AG20443 (cell line): ENCODE data around the gene KCNH1.

Experiments used
- DNase-seq: peaks from one replicate; pipeline ENCODE4 v3.0.0; 2012; ENCODE audit warnings: low spot score, mixed read lengths

The KCNH1 gene

DNA sequence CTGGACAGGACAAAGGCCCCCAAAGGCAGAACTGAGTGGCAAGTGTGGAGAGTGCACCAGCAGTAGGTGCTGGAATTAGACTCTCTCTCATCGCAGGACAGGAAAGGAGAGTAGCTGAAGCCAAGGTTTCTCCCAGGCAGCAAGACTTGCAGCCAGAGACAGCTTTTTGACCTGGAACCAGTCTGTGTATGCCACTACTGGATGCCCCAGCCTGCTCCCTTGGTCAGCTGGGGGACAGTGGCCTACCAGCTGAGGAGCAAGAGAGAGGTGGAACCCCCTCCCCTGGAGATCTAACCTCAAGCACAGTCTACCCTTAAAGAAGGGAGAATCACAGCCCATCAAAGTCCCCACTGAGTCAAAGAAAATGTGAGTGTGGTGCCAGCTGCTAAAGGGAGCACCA is 375.7 kb downstream of the KCNH1 start:
- DNase-seq = no peak

DNA sequence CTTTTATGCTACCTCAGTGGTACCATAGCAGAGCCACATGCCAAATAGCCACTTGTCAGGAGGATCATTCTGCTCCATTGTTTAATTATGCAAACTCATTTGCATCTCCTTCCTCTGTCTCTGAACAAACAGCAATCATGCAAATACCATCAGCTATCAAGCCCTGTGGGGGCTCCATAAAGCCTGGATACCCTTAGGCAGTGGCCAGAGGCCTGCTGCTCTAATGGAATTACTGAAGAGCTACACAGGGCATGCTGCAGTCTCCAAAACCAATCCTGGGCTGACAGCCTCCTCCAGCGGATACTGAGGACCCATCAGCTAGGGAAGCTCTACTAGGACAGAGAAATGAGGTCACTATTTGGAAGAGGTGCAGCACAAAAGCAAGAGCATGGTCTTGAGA is 376.3 kb downstream of the KCNH1 start:
- DNase-seq = no peak

DNA sequence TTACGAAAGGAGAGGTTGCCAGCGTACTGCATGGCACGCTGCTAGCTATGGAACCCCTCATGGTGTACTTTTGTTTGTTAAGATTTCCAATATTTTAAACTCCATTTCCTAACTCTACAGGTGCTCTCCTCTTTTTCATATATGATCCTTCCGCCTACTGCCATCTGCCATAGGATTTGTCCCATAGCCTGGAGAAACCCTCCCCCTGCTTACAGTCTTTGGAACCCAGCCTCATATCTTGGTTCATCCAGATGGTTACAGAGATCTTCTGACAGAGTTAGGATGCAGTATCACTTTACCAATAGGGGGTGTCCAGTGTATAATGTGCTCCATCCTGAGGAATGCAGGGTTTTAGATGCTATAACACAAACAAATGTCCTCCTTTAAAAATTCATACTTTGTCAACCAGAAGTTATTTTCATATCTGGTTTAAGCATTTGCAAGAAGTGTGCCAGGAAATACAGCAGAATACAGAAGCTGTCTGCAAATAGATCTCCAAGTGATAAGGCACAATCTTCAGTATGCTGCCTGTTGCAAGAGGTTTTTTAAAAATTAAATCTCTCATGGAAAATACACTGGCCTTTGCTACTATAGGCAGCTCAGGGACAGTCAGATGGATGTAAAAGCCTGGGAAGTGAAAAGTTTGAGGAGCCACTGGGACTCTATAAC is 377.8 kb downstream of the KCNH1 start:
- no peak for DNase-seq

DNA sequence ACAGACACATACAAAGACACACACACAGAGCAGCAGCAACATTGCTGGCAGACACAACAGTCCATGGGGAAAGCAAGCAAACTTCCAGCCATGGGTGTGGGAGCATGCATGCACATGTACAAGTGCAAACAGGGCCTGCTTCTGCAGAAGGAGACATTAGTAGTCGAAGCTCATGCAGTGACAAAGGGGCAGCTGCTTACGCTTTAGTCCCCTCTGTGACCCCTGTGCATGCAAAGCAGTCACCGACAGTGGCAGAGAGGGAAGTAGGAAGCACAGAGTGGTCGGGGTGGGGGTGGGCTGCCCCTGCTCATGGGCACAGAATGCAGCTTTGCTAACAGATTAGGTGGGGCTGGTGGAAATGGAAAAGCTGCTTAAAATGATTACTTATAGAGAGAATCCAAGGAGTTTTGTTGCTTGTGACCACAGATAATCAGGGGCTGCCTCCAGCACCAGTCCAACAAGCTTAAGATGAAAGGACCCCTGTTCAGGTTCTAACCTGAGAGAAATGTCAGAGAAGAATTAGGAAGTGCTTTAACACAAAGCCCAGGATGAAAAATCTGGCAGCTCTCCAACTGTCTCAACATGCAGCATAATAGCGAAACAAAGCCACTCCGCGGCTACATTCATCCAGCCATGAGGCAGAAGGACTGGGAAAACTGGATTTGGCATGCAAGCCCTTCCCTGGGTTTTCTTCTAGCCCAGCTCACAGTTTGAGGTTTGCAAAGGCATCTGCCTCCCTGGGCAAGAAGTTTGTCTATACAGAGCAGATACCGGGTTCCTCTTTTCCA is 378.9 kb downstream of the KCNH1 start:
- peak; percentile 18 for DNase-seq

DNA sequence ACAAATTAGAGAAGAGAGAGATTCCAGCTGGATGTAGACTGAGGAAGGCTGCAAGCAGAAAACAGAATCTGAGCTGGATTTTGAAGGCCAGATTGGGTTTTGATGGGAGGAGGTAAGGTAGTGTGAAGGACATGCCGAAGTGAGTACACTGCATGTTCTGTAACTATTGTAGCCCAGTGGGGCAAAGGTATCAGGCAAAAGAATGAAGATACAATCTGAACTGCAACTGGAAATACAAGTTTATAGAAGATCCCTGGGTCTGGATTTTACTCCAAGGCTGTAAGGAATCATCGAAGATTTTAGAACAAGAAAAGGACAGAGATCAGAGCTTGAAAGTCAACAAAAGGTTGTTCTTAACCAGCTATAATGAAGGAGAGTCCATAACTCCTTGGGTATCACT is 382.0 kb downstream of the KCNH1 start:
- no peak for DNase-seq

DNA sequence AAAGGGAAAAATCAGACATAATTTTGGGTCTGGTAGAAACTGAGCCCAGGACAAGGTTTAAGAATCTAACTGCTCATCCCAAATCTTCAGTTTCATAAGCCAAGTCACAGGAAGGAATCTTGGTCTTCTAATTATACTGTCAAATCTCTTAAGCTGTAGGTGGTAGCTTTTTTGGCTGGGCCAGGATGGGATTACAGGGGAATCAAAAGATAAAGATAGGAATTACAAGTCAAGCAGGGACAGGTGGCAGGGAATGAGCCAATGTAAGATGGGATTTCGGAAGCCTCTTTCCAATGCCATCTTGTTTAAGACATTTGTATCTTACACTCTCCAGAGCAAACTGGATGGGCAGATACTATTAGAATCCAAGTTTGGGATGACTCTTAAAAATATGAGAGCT is 383.5 kb downstream of the KCNH1 start:
- no peak for DNase-seq

DNA sequence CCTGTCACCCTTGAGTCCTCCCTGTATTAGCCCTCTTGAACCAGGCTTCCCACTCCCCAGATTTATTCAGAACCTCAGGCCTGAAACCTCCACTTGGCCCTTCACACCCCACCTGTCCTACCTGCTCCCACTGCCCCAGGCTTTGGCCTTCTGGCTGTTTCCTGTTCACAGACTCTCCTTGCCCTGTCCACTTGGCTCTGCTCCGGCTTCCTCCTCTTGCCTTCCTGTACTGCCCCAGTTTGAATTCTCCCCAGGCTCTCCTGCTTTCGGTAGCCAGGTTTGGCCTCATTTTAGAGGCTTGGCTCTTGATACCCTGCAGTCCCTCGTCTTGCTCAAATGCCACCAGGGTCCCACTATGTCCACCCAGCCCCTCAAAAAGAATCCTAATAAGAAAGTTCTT is 385.2 kb downstream of the KCNH1 start:
- no peak for DNase-seq

DNA sequence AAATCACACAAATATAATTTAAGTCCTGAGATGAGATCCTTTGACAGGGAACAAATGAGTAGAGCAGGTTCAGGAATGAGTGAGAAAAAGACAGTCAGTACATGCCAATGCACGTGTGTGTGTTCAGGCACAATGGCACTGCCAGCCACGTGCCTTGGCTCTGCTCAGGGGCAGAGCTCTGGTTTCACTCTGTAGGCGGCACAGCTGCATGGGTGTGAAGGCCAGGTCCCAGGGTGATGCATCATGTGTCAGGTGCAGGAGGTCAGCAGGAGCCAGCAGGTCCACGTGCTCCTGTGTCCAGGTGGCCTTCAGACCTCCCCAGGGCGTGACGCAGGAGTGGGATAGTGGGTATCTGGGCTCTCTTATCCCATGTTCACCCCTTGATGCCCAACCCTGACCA is 386.1 kb downstream of the KCNH1 start:
- no peak for DNase-seq

DNA sequence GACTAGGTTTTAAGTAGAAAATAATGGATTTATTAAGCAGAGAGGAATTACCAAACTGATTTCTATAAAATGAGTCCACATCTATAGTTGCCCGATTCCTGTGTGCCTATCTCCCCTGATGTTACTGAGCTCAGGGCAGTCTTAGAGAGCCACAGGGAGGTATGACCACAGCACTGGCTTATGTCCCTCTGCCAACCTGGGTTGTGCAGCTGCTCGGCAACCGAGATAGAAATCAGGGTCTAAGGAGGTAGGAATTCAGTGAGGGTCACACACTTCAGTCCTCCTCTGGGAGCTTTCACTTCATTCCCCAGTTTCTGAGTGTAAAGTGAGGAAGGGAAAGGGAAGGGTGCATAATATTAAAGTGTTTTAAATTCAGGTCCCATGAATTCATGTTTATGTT is 386.8 kb downstream of the KCNH1 start:
- DNase-seq = no peak

DNA sequence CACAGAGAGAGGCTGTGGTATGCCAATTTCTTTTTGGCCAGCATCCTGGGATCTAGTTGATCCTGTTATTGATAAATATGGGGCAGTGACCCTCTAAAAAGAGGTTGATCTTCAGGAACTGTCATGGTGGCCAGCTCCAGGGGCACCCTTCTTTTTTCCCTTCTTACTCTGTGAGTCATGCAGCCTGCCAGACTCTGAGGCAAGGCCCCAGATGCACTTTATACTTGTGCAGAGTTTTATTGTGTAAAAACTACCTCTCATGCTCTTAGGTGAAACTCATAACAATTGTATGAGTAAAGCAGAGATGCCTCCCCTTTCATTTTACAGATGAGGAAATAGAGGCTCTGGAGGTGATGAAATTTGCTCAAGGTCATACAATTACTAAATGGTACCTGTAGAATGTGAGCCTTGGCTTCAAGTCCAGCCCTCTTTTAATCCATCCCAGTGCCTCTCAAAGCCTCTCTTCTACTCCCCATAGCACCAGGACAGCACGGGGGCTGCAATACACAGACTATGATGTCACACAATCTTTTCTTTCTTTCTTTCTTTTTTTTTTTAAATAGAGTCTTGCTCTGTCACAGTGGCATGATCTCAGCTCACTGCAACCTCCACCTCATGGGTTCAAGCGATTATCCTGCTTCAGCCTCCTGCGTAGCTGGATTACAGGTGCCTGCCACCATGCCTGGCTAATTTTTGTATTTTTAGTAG is 387.8 kb downstream of the KCNH1 start:
- DNase-seq = no peak

DNA sequence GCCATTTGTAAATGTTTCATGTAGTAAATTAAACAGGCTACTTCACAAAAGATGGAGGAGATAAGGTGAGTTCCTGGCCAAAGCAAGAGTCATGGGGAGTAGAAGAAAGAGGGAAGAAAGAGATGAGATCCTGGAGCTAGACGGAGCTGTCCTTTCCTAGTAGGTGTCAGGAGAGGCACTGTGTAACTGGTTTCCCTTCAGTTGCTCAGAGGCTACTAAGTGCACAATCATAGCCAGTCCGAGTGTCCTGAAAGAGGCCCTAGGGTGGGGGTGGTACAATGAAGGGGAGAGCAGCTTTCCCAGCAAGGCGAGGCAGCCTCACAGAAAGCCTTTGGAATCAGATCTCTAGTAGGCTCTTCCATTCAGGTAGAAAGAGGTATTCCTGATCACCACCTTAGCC is 390.9 kb downstream of the KCNH1 start:
- no peak for DNase-seq

DNA sequence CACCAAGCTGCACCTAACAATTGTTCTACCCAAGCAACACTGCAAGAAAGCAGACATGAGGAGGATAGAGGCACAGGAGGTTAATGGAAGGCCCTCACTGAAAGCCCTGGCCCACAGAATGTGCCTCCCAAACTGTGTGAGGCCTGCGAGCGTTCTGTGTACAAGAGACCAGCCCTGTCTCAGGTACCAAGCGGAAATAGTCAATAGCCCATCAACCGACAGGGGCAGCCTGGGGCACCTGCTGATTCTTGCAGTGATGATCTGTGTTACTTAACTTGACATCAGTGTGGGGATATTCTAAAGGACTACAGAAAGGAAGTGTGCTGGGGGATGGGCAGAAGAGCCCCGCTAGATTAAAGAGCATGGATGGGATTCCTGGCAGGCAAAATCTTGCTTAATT is 392.4 kb downstream of the KCNH1 start:
- no peak for DNase-seq

DNA sequence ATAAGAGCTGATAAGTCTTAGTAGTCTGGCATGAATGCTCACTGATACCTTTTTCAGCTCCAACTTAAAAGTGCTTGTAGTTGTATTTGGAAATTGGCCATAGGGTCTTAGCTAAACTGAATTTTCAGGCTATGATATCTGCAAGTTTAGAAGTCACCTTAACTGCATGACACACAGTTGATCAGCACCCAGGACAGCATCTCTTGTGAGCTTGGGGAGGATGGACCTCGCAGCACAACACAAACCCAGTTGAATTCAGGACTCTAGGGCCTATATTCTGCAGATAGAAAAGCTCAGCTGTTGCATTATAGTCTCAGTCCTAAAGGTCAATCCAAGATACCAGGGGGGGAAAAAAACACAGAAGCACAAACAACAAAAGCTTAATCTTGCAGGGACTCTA is 394.3 kb downstream of the KCNH1 start:
- DNase-seq = no peak

DNA sequence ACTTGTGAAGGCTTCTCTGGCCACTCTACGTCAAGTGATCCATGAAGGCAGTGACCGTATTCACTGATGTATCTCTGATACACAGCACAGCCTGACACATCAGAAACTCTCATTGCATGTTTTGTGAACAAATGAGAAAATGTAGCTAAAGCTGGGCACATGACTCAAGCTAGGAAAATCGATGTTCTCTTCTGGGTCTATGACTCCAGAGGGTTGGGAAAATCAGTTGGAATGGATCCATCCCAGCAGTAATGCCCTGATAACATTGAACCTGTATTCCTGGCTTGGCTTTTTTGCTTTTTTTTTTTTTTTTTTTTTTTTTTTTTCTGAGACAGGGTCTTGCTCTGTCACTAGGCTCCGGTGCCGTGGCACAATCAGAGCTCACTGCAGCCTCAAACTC is 395.7 kb downstream of the KCNH1 start:
- DNase-seq = no peak

DNA sequence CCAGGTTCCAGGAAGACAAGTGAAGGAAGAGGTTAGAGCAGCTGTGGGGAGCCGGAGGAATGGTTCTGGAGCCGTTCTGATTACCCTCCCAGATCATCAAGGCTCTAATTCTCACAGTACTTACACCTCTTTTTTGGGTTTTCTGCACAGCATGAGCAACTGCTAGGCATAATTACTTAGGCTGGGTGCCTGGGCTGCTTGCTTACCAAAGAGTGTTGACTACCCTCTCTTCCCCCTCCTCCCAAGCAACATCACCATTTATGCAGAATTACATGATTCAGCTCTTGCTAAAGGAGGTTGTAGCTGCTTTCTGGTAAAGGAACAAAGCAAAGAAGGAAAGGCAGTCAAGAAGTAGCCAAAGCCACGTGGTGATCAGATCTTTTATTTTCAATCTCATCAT is 397.2 kb downstream of the KCNH1 start:
- no peak for DNase-seq

DNA sequence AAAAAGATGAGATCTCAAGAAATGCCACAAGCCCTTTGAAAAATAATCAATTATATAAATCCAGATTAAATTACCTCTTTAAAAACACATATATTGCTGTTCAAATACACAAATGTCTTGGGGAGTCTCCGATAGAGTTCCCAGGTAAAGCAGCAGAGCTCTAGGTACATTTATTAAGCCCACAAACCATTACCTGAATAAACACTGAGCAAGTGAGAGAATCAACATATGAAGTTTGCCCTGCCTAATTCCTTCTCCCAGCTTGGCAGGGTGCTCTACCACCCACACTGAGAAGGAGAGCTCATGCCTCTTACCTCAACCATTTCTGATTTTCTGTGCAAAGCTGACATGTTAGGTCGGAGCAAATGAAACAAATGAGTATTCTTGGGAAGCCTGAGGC is 402.4 kb downstream of the KCNH1 start:
- DNase-seq = no peak

DNA sequence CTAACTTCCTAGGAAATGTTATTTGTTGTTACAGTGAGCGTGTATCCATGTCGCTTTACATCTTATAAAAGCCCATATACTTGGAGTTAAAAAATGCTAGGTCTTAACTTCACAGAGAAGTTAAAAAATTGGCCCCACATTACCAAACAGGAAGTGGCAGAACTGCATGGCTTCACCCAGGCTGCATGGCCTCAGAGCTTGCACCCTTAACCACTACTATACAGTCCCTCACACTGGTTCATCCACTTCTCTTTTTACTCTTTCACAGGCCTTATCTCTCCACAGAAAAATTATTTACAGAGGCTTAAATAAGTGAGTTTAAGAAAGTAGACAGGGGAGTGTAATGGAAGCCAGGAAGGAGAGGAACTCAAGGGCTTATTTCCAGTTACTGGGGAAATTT is 402.8 kb downstream of the KCNH1 start:
- DNase-seq = no peak

DNA sequence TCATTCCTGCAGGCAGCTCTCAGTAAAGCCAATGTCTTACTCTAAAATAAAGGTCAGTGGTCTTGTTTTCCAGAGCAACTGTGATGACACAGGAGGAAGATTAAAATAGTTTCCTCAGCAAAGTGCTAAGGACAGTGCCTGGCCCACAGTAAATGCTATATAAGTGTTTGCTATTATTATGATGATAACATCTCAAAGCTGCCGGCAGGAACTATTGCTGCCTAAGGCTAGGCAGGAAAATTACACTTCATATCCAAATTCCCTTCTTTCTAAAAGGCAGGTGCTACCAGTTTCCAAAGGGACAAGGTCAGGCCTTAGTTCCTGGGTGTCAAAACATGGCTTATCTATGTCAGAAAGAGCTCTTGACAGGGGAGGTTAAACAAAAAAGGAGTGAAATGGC is 403.9 kb downstream of the KCNH1 start:
- no peak for DNase-seq

DNA sequence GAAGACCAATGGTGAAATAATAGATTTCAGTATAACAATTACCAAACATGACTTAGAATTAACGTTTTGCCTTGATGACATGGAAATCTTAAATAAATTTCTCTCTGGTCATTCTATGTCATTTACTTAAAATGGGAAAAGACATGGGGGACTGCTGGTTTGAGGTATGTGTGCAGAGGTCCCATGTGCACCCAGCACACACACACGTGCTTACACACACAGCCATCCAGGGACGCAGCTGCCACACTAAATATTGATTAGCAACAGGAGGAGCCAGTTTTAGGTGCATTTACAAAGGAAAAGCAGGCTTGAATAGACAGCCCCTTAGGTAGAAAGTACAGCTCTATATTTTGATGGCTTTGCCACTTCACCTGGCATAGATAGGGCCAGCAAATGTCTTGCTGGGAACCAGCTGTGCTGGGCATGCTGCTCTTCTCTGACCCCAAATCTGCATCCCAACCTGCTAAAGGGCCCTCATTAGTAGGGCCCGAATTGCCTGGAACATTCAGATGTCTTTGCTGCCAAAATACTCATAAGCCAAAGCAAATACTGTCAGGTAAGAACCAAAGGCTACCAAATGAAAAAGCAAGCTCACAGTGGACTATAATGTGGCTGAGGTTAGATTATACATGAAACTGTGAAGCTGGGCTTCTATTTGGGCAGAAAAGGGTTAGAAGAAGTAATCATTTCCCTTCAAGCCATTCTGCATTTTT is 405.4 kb downstream of the KCNH1 start:
- DNase-seq = no peak

DNA sequence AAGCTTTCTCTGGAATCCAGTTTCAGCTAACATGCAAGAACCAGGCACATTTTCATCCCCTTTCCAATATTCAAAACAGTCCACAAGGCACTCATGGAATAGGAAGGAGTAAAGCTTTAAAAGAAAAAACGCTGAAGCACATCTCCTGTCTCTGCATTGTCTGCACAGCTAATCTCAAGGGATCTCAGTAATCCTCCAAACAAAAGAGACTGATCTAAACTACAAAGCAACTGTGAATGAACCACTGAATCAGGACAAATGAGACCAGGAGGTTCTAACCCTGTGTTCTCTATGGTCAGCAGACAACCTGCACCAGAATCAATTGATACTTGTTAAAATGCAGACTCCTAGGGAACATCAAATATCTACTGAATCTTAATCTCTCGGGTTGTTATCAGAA is 406.2 kb downstream of the KCNH1 start:
- no peak for DNase-seq

DNA sequence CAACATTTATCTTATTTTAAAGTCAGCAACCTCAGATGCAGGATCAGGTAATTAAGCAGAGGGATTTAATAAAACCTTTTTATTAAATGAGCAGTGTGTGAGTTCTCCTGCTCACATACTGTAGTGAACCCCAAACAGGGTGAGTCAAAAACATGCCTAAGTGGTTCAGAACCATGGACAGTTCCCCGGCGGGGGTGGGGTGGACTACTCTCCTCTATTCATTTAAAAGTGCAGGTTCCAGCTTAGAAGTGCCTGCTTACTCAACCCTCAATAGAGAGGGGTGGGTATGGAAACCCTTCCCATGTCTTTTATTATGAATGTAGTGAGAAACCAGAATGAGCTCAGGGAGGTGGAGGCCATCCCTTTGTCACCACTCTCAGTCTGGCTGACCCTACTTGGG is 407.3 kb downstream of the KCNH1 start:
- DNase-seq = peak; percentile 40

DNA sequence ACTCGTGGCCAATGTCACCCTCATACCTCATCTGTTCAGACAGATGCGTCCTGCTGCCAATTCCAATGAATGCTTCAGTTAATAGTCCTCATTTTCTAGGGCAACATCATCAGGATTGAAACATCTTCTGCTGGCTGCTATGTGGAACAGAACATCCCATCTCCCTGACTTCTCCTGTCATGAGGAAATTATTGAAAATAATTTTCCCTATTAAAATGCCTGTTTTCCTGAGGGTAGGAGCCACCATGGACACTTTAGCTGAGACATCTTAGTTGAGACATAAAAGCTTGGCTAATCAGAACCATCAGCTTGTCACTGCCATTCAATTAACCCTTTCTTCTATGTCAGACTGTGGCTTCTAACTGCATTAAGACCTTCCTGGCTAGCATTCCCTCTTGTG is 409.2 kb downstream of the KCNH1 start:
- no peak for DNase-seq

DNA sequence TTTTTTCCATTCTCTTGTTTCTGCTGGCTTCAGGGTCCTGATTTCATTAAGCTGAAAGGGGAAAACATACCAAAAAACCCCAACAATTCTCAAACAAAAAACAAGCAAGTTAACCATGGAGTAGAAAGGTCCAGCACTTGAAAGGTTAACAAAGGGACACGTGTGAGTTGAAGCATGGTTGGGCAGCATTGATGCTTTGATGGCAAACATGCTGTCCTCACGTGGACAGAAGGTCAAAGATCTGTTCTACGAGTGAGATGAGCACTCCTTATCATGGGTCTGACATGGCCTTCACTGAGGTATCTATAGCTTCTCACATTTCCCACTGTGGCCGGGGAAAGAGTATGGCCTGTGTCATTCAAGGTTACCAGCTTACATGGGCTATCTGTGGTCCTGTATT is 410.3 kb downstream of the KCNH1 start:
- no peak for DNase-seq
